ENCODE results near the gene TNFRSF25. TPM values are rescaled to one million over a fixed set of nuclear protein-coding genes. Genes with fewer than 3 reads are reported as not detected.

TNFRSF25 gene
- total and polyA plus RNA-seq, 10 of the 15 experiments (the other 5 are each of a cell fraction or from before 2014, with no cell fraction given), result 0.23 to 8.6 (median 0.46) TPM; not detected in 5

DNA sequence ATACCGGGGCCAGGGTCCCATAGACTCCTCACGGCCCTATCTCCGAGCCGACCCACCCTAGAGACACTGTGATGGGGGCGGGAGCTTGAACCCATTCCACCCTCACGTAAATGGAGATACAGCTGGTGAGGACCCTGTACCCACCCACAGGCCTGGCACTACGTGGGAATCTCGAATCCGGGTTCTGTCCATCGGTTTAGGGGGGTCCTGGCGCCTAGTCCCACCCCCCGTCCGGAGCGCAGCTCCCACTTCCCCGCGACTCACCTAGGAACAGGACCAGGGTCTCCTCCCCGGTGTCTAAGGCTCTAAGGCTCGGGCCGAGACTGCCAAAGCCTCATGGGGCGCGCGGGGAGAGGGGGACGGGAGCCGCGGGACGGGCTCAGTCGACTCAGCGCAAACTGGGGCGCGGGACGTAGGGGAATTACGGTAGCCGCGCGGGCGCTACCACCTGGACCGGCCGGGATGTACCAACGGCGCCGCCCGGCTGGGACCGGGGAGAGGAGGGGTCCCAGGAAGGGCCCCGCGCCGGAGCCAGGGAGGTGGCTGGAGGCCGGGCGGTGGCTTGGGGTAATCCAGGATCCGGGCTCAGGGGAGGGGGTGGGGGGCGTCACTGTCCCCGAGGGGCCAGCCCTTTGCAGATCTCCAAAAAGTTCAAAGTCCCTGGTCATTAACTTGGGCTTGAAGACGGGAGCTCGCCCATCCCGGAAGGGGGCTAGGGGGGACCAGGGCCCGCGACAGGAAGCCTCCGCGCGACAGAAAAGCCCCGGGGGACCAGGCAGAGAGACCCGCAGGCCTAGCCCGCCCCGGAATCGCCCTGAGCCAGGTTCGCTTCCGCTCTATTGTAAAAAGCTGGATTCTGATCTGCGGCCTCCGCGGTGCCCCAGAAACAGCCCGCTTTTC is 24.5 kb upstream of the TNFRSF25 start (continued):
- no peak for TF ChIP-seq RELB (IDR thresholded peaks at IDR 0.05; ENCODE audit: low read depth)
- TF ChIP-seq, protein P1, sequence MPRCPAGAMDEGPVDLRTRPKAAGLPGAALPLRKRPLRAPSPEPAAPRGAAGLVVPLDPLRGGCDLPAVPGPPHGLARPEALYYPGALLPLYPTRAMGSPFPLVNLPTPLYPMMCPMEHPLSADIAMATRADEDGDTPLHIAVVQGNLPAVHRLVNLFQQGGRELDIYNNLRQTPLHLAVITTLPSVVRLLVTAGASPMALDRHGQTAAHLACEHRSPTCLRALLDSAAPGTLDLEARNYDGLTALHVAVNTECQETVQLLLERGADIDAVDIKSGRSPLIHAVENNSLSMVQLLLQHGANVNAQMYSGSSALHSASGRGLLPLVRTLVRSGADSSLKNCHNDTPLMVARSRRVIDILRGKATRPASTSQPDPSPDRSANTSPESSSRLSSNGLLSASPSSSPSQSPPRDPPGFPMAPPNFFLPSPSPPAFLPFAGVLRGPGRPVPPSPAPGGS (IDR thresholded peaks at IDR 0.05; ENCODE audit: borderline replicate concordance, insufficient read depth, low read depth, low read length, poor library complexity, severe bottlenecking), result no peak
- no peak for TF ChIP-seq SIX5 (IDR thresholded peaks at IDR 0.05; ENCODE audit: low read depth, low read length, severe bottlenecking)
- TF ChIP-seq BRCA1 (IDR thresholded peaks at IDR 0.05; ENCODE audit: low read depth, low read length), result no peak
- TF ChIP-seq RBBP5 (conservative IDR thresholded peaks at IDR 0.05), result no peak
- peak in 1 of 2 experiments; percentile 75; a peak in 1 of 4 replicates for TF ChIP-seq SRF (IDR thresholded peaks at IDR 0.05; ENCODE audit: low read depth in 2 of 2, low read length in 2 of 2)
- no peak for TF ChIP-seq RB1 (IDR thresholded peaks at IDR 0.05; ENCODE audit: borderline replicate concordance)
- no peak for TF ChIP-seq ZBTB11 (CRISPR knock-in tag; IDR thresholded peaks at IDR 0.05)
- TF ChIP-seq EP300 (IDR thresholded peaks at IDR 0.05; ENCODE audit: borderline replicate concordance in 1 of 2, control insufficient read depth in 1 of 2, low read depth in 2 of 2, low read length in 2 of 2), result no peak
- no peak for TF ChIP-seq SMAD5 (IDR thresholded peaks at IDR 0.05; ENCODE audit: low read depth)
- no peak for TF ChIP-seq NR2C1 (IDR thresholded peaks at IDR 0.05)
- 0 out of 2 replicates have a peak, but pooled peaks have one; percentile 14 for TF ChIP-seq POLR2A (IDR thresholded peaks at IDR 0.05; ENCODE audit: low read depth, low read length)
- TF ChIP-seq HCFC1 (IDR thresholded peaks at IDR 0.05; ENCODE audit: low read length), result no peak
- TF ChIP-seq CTCF (IDR thresholded peaks at IDR 0.05 in 2 of 3, conservative IDR thresholded peaks at IDR 0.05 in 1 of 3; ENCODE audit: control insufficient read depth in 2 of 3, extremely low read depth in 1 of 3, insufficient read depth in 1 of 3, low read depth in 3 of 3, low read length in 3 of 3), result no peak
- TF ChIP-seq NFYB (IDR thresholded peaks at IDR 0.05; ENCODE audit: insufficient read depth, low read depth, low read length), result no peak
- no peak for TF ChIP-seq EED (IDR thresholded peaks at IDR 0.05; ENCODE audit: low read depth)
- TF ChIP-seq RAD51 (IDR thresholded peaks at IDR 0.05), result no peak
